ENCODE measurements around the gene GREM1. TPM values are rescaled to one million over a fixed set of nuclear protein-coding genes. Genes with fewer than 3 reads are reported as not detected.

Gene GREM1
- total and polyA plus RNA-seq, 2 of the 4 experiments (the other 2 are of a cell fraction): 848 to 852 TPM

DNA sequence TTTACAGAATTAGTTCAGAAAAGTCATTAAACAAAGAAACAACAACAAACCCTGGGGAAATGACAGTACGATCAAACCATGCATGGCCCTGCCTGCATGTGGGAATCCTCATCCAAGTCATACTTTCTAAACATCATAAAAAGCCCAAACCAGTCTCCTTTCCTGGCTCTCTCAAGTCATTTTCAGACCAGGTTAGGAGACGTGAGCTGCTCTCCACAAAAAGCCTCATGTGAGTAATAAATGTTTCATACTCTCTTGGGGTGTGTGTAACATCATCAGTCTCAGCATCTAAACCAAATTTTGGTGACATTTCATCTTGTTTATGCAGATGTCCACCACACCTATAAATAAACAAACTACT is 18.9 kb downstream of the GREM1 start:
- Histone ChIP-seq H3K36me3 (ENCODE audit: control insufficient read depth, insufficient read depth, low read length) (peaks cover 34% of the 10 kb centered on the region), H3K27ac (ENCODE audit: insufficient read depth, low read length) (no peak overlapping the region), H4K20me1 (ENCODE audit: insufficient read depth, low read length) (peaks cover 35% of the 10 kb centered on the region), H3K4me2 (ENCODE audit: low read depth, low read length) (no peak overlapping the region), H2AK5ac (ENCODE audit: low read depth, low read length) (no peak overlapping the region), H4K5ac (ENCODE audit: low read depth, low read length) (no peak overlapping the region), H3K9me3 (ENCODE audit: control insufficient read depth, insufficient read depth, low read length) (peaks cover 2% of the 10 kb centered on the region; the same call in 1 of the 2 replicates), H2AFZ (replicated peaks; ENCODE audit: low read length, poor library complexity) (no peak overlapping the region), H3K14ac (replicated peaks; ENCODE audit: low read depth, low read length) (no peak overlapping the region), H2AK9ac (replicated peaks; ENCODE audit: low read depth, low read length, poor library complexity) (no peak overlapping the region), H2BK20ac (ENCODE audit: low read depth, low read length) (no peak overlapping the region), H3K9ac (ENCODE audit: low read depth, low read length) (no peak overlapping the region), H2BK120ac (ENCODE audit: low read depth, low read length) (no peak overlapping the region), H2BK5ac (ENCODE audit: low read depth, low read length, poor library complexity, severe bottlenecking) (peak overlapping the region; percentile 1), H3K23ac (ENCODE audit: low read depth, low read length) (no peak overlapping the region), H3K56ac (ENCODE audit: extremely low read depth, insufficient read depth, low read length) (no peak overlapping the region), H3K18ac (ENCODE audit: low read depth, low read length) (no peak overlapping the region), H3K4me1 (ENCODE audit: control insufficient read depth, insufficient read depth, low read length) (no peaks in the 10 kb centered on the region), H3K4me3 (ENCODE audit: insufficient read depth, low read depth, low read length) (no peak overlapping the region), H3K9me1 (ENCODE audit: insufficient read depth, low read length) (0 out of 2 replicates have a peak, but pooled peaks cover 3% of the 10 kb centered on the region), H3K79me1 (ENCODE audit: low read depth in 1 of 2, low read length in 2 of 2) (peaks cover 10 to 18% of the 10 kb centered on the region in 2 experiments), H4K91ac (ENCODE audit: insufficient read depth, low read depth, low read length) (no peak overlapping the region), H3K4ac (ENCODE audit: low read depth, low read length) (no peak overlapping the region), H4K8ac (ENCODE audit: low read depth in 2 of 2, low read length in 2 of 2) (peak overlapping the region in 1 of 2 experiments; percentile 44; a peak in 1 of 4 replicates), H2BK15ac (ENCODE audit: low read depth, low read length) (no peak overlapping the region), H3K27me3 (ENCODE audit: control insufficient read depth, insufficient read depth, low read length) (no peaks in the 10 kb centered on the region)
- ATAC-seq (ENCODE audit: low read depth) (no peak; the same call in 1 of the 2 replicates), DNase-seq (peak; percentile 58)
- BruUV-seq (replicated peaks): no TSS peak
- intact Hi-C loops (cut with micrococcal nuclease) (no loop called here), dilution Hi-C loops (cut with HindIII; ENCODE audit: low sequenced_read_pairs, unreplicated experiment) (no loop called here), in situ Hi-C loops (cut with MboI; ENCODE audit: low sequenced_read_pairs) (no loop called here)
- WGBS, 2 experiments (ENCODE audit: extremely low coverage in 2 of 2, insufficient read length in 1 of 2): no CpG with 5 or more reads among the region's 2 CpGs
- CTCF ChIA-PET: interaction anchor here (1.4 kb wide), 1 partner anchor 8 kb away, joined by 4 read pairs; no protein-coding TSS in a partner anchor
- POLR2A ChIA-PET (ENCODE audit: unreplicated experiment): no interaction called here
- TF ChIP-seq MAFK (IDR thresholded peaks at IDR 0.05; ENCODE audit: low read depth, low read length) (no peak), USF2 (IDR thresholded peaks at IDR 0.05; ENCODE audit: low read depth, low read length) (no peak), FOS (IDR thresholded peaks at IDR 0.05; ENCODE audit: low read depth, low read length) (no peak), POLR2A (IDR thresholded peaks at IDR 0.05; ENCODE audit: low read depth, low read length) (no peak), RFX5 (IDR thresholded peaks at IDR 0.05; ENCODE audit: low read depth, low read length) (no peak), CEBPB (IDR thresholded peaks at IDR 0.05; ENCODE audit: low read depth, low read length) (no peak), MXI1 (IDR thresholded peaks at IDR 0.05; ENCODE audit: borderline replicate concordance, low read depth, low read length) (no peak), CHD1 (IDR thresholded peaks at IDR 0.05; ENCODE audit: low read depth, low read length) (no peak), RAD21 (IDR thresholded peaks at IDR 0.05; ENCODE audit: low read length) (no peak), NFE2L2 (IDR thresholded peaks at IDR 0.05; ENCODE audit: low read depth, low read length) (no peak), MAZ (IDR thresholded peaks at IDR 0.05; ENCODE audit: borderline replicate concordance, low read depth, low read length) (no peak), BHLHE40 (IDR thresholded peaks at IDR 0.05; ENCODE audit: low read depth, low read length) (no peak)
- TF ChIP-seq, protein P1, sequence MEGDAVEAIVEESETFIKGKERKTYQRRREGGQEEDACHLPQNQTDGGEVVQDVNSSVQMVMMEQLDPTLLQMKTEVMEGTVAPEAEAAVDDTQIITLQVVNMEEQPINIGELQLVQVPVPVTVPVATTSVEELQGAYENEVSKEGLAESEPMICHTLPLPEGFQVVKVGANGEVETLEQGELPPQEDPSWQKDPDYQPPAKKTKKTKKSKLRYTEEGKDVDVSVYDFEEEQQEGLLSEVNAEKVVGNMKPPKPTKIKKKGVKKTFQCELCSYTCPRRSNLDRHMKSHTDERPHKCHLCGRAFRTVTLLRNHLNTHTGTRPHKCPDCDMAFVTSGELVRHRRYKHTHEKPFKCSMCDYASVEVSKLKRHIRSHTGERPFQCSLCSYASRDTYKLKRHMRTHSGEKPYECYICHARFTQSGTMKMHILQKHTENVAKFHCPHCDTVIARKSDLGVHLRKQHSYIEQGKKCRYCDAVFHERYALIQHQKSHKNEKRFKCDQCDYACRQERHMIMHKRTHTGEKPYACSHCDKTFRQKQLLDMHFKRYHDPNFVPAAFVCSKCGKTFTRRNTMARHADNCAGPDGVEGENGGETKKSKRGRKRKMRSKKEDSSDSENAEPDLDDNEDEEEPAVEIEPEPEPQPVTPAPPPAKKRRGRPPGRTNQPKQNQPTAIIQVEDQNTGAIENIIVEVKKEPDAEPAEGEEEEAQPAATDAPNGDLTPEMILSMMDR (conservative IDR thresholded peaks at IDR 0.05; ENCODE audit: low read depth, low read length): no peak
- TF ChIP-seq, protein P2, sequence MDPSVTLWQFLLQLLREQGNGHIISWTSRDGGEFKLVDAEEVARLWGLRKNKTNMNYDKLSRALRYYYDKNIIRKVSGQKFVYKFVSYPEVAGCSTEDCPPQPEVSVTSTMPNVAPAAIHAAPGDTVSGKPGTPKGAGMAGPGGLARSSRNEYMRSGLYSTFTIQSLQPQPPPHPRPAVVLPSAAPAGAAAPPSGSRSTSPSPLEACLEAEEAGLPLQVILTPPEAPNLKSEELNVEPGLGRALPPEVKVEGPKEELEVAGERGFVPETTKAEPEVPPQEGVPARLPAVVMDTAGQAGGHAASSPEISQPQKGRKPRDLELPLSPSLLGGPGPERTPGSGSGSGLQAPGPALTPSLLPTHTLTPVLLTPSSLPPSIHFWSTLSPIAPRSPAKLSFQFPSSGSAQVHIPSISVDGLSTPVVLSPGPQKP (IDR thresholded peaks at IDR 0.05; ENCODE audit: borderline replicate concordance, low read depth, low read length): no peak
